Islet of Langerhans (tissue), 1 donor: ENCODE results near the gene TMEM219.

Source experiments
- FAIRE-seq: peaks from one replicate; lab custom pipeline; 2011; peaks lifted over from hg19 to GRCh38; lab: Jason Lieb, UNC

Gene TMEM219

GRCh38 chr16:29982560-29983419 is 20.9 kb downstream of the TMEM219 start:
- no peak for FAIRE-seq

GRCh38 chr16:29983420-29984136 is 21.7 kb downstream of the TMEM219 start:
- FAIRE-seq, result no peak

- FAIRE-seq, result no peak
These were observed 22.4 kb downstream of the TMEM219 start for GRCh38 chr16:29984137-29984763.

- FAIRE-seq, result no peak
These were observed 22.9 kb downstream of the TMEM219 start for GRCh38 chr16:29984764-29985147.

- no peak for FAIRE-seq
These were observed 23.5 kb downstream of the TMEM219 start for GRCh38 chr16:29985271-29985811.

GRCh38 chr16:29986231-29986630 is 24.4 kb downstream of the TMEM219 start:
- FAIRE-seq, result no peak

GRCh38 chr16:29986931-29987330 is 25.1 kb downstream of the TMEM219 start:
- no peak for FAIRE-seq

- no peak for FAIRE-seq
These were observed 25.6 kb downstream of the TMEM219 start for GRCh38 chr16:29987371-29988085.

- no peak for FAIRE-seq
These were observed 26.6 kb downstream of the TMEM219 start for GRCh38 chr16:29988346-29989075.

- FAIRE-seq, result no peak
These were observed 27.4 kb downstream of the TMEM219 start for GRCh38 chr16:29989111-29989858.

- FAIRE-seq, result no peak
These were observed 28.2 kb downstream of the TMEM219 start for GRCh38 chr16:29990034-29990433.

- no peak for FAIRE-seq
These were observed 29.1 kb downstream of the TMEM219 start for GRCh38 chr16:29990883-29991570.

GRCh38 chr16:29991571-29991904 is 29.7 kb downstream of the TMEM219 start:
- FAIRE-seq, result no peak

- no peak for FAIRE-seq
These were observed 30.6 kb downstream of the TMEM219 start for GRCh38 chr16:29992344-29992967.

GRCh38 chr16:29993191-29993902 is 31.5 kb downstream of the TMEM219 start:
- no peak for FAIRE-seq

- FAIRE-seq, result no peak
These were observed 32.2 kb downstream of the TMEM219 start for GRCh38 chr16:29993903-29994599.

GRCh38 chr16:29994600-29995323 is 32.9 kb downstream of the TMEM219 start:
- no peak for FAIRE-seq
